K562 (cell line): ENCODE data around the gene KRT34. TPM values are rescaled to one million over a fixed set of nuclear protein-coding genes. Genes with fewer than 3 reads are reported as not detected.

Source experiments
- ATAC-seq: fragments of 200-7000 bp; cut with Tn5 transposase; 3 replicates; pipeline ENCODE4 v1.9.1; 2020; ENCODE audit warnings: moderate library complexity
- BruUV-seq: library from RNA; stranded (reverse); fragments of 400-500 nt; replicated peaks from 2 replicates; lab custom pipeline; 2021; lab: Mats Ljungman, UMichigan
- CTCF ChIA-PET: fragments of 300-600 bp; formaldehyde crosslinking; extraction: SDS; loops from one replicate; lab custom pipeline; 2021; ENCODE audit warnings: low intra/inter-chr PET ratio; lab: Yijun Ruan, JAX
- POLR2A ChIA-PET: fragments of 300-600, 350-650 bp; sonication (Branson Sonifier 250); formaldehyde crosslinking; extraction: SDS; loops from one replicate; lab custom pipeline; 2021; ENCODE audit warnings: antibody characterized with exemption, inconsistent platforms; lab: Yijun Ruan, JAX
- DNase-seq, 4 experiments: peaks; one replicate each; pipeline versions ENCODE4 v3.0.0 to v3.0.0-alpha.2; 2011 to 2018; ENCODE audit warnings: low spot score in 3 of 4, mixed read lengths in 3 of 4; ENCODE audit errors: extremely low read depth in 1 of 4
- FAIRE-seq: peaks from 2 replicates; lab custom pipeline; 2011; peaks lifted over from hg19 to GRCh38; lab: Jason Lieb, UNC
- H2AFZ ChIP-seq: 2 replicates; pipeline ENCODE4 v1.6.0; 2011; ENCODE audit warnings: low read depth, low read length, control low read depth, inconsistent platforms
- H3K27ac ChIP-seq: fragments of 200-600 bp; 3 replicates; pipeline ENCODE4 v1.8.0; 2011; ENCODE audit warnings: low read depth, mild to moderate bottlenecking, control low read depth, inconsistent platforms, low read length, moderate library complexity, mixed read lengths; ENCODE audit errors: extremely low read depth
- H3K27me3 ChIP-seq, 2 experiments: fragments of 300-600 bp in 1 of 2; 2 replicates in 1 of 2; 3 replicates in 1 of 2; pipeline versions ENCODE4 v1.6.0 to v1.8.0; 2011; ENCODE audit warnings: inconsistent platforms in 2 of 2, low read length in 2 of 2, mild to moderate bottlenecking in 1 of 2, mixed read lengths in 1 of 2, moderate library complexity in 1 of 2; ENCODE audit not compliant: control insufficient read depth in 2 of 2, insufficient read depth in 2 of 2
- H3K36me3 ChIP-seq: fragments of 300-600 bp; 3 replicates; pipeline ENCODE4 v1.8.0; 2011; ENCODE audit warnings: mild to moderate bottlenecking, low read length, inconsistent platforms; ENCODE audit not compliant: control insufficient read depth, insufficient read depth
- H3K4me1 ChIP-seq, 2 experiments: fragments of 200-600 bp in 1 of 2; replicated peaks in 1 of 2; 2 replicates in 1 of 2; 3 replicates in 1 of 2; pipeline versions ENCODE4 v1.5.1 to v1.8.0; 2011; ENCODE audit warnings: inconsistent platforms in 2 of 2, low read length in 2 of 2, mild to moderate bottlenecking in 1 of 2, mixed read lengths in 1 of 2, moderate library complexity in 1 of 2; ENCODE audit not compliant: control insufficient read depth in 2 of 2, insufficient read depth in 2 of 2
- H3K4me2 ChIP-seq: 2 replicates; pipeline ENCODE4 v1.6.1; 2011; ENCODE audit warnings: low read length, control low read depth, inconsistent platforms, mixed read lengths; ENCODE audit not compliant: insufficient read depth
- H3K4me3 ChIP-seq: fragments of 200-600 bp; sonication (generic), shearing (Covaris generic); 2 replicates; pipeline ENCODE4 v1.5.1; 2016; ENCODE audit warnings: control low read depth, inconsistent platforms
- H3K79me2 ChIP-seq: fragments of 200-600 bp; 3 replicates; pipeline ENCODE4 v1.8.0; 2011; ENCODE audit warnings: low read length, inconsistent platforms; ENCODE audit not compliant: control insufficient read depth, insufficient read depth
- H3K9ac ChIP-seq, 2 experiments: 2 replicates each; pipeline versions ENCODE4 v1.6.0 to v1.6.1; 2011; ENCODE audit warnings: low read depth in 2 of 2, low read length in 2 of 2, control low read depth in 1 of 2, inconsistent platforms in 1 of 2, mild to moderate bottlenecking in 1 of 2, mixed read lengths in 1 of 2; ENCODE audit not compliant: insufficient read depth in 1 of 2
- H3K9me1 ChIP-seq: one replicate; pipeline ENCODE4 v1.6.0; 2011; ENCODE audit warnings: inconsistent platforms, mild to moderate bottlenecking, low read length, moderate library complexity; ENCODE audit not compliant: control insufficient read depth, insufficient read depth
- H3K9me3 ChIP-seq: replicated peaks from 2 replicates; pipeline ENCODE4 v1.5.1; 2011; ENCODE audit warnings: low read depth, low read length, inconsistent platforms; ENCODE audit not compliant: control insufficient read depth, insufficient read depth
- H4K20me1 ChIP-seq: replicated peaks from 2 replicates; pipeline ENCODE4 v1.6.1; 2011; ENCODE audit warnings: low read length, inconsistent platforms, mixed read lengths; ENCODE audit not compliant: control insufficient read depth, insufficient read depth
- CEBPB ChIP-seq: fragments of 450-650 bp; IDR thresholded peaks from 2 replicates; pipeline ENCODE4 v1.6.1; 2016; ENCODE audit warnings: missing genetic modification characterization, missing compliant biosample characterization
- CEBPG ChIP-seq, 3 experiments: fragments of 200-800 bp in 1 of 3; sonication (Bioruptor generic) in 1 of 3; sonication (generic) in 1 of 3; formaldehyde crosslinking in 1 of 3; IDR thresholded peaks in 2 of 3; conservative IDR thresholded peaks in 1 of 3; 2 replicates each; pipeline versions ENCODE4 v1.6.1 to v1.8.0; 2016 to 2022; ENCODE audit warnings: missing compliant biosample characterization in 2 of 3, missing genetic modification characterization in 2 of 3, mild to moderate bottlenecking in 1 of 3, missing genetic modification reagents in 1 of 3
- JUN ChIP-seq, 2 experiments: sonication (generic) in 1 of 2; formaldehyde crosslinking in 1 of 2; IDR thresholded peaks; 2 replicates each; pipeline versions ENCODE4 v1.6.1 to v1.8.0; 2012 to 2022; ENCODE audit warnings: borderline replicate concordance in 2 of 2, mild to moderate bottlenecking in 2 of 2, improper control_type of control experiment in 1 of 2, low read depth in 1 of 2, low read length in 1 of 2, missing genetic modification reagents in 1 of 2
- ZNF408 ChIP-seq: fragments of 250-450 bp; sonication (Bioruptor Pico); IDR thresholded peaks from 2 replicates; pipeline ENCODE4 v1.4.0; 2020; ENCODE audit warnings: low read depth, mild to moderate bottlenecking, moderate library complexity
- WGBS: fragments of 100-300 bp; shearing (Covaris generic); methylation state at CpG from one replicate; pipeline ENCODE4 v1.1.6; 2016; ENCODE audit warnings: low coverage, mixed read lengths; ENCODE audit not compliant: insufficient coverage; ENCODE audit errors: missing lambda C conversion rate; 5-methylcytosine and 5-hydroxymethylcytosine counted together
- in situ Hi-C: fragments of 300-500 bp; cut with MboI; formaldehyde crosslinking; loops from 4 replicates; pipeline ENCODE4 v1.15.0; 2018; ENCODE audit warnings: inconsistent platforms, mixed read lengths
- intact Hi-C: fragments of 100-400 bp; cut with micrococcal nuclease; formaldehyde crosslinking; loops from 2 replicates; pipeline ENCODE4 v1.14.2; 2022
- polyA plus RNA-seq, 8 experiments: library from polyadenylated mRNA; depleted of rRNA in 4 of 8; stranded (reverse) in 5 of 8; unstranded in 3 of 8; fragments of >200 nt; fragmentation: Nextera tagmentation in 2 of 8; fragmentation: Illumina TruSeq in 1 of 8; extraction: Ambion mirVana in 2 of 8; extraction: Trizol in 1 of 8; gene quantifications; 2 replicates each; pipeline versions ENCODE4 v1.2.1 to v1.2.3, GENCODE V29; 2011 to 2014; ENCODE audit warnings: inconsistent platforms in 1 of 8, missing spikeins in 1 of 8
- total RNA-seq, 7 experiments: library from RNA; depleted of rRNA in 6 of 7; stranded (reverse); fragments of >200 nt in 6 of 7; fragmentation: Illumina TruSeq in 2 of 7; extraction: Trizol in 2 of 7; gene quantifications; 2 replicates each; pipeline versions ENCODE4 v1.2.1 to v1.2.3, GENCODE V29; 2011 to 2021; ENCODE audit warnings: low replicate concordance in 1 of 7
- TF ChIP-seq, protein P1 (sequence below): fragments of 450-650 bp; IDR thresholded peaks from 2 replicates; pipeline ENCODE4 v1.6.1; 2016; ENCODE audit warnings: antibody characterized with exemption

KRT34 gene
- total and polyA plus RNA-seq, 9 of the 15 experiments (the other 6 are each of a cell fraction or from before 2014, with no cell fraction given) = not detected

DNA sequence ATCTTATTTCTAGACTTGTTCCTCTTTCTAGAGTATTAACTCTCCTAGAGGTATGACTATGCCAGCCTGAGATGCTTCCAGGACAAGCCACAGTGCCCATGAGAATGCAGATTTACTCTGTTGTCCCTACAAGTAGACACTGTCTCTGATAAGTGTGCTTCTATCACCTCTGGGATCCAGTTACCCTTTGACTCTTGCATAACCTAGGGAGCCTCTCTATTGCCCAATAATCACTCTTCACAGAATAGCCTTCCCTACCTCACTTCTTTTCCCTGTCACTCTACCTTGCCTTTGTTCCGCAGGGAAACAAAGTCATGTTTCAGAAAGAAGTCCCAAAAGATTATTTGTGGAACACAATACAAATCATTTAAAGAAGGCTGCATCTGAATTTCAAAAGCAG, 1.6 kb upstream of the KRT34 start:
- in situ Hi-C loops = no loop called here
- no peaks in the 10 kb centered on the region for H4K20me1 ChIP-seq
- DNase-seq (no peak), FAIRE-seq (no peak), ATAC-seq (no peak)
- ChIA-PET POLR2A (no interaction called here), CTCF (no interaction called here)
- no peak overlapping the region for H3K4me3 ChIP-seq
- TF ChIP-seq, protein P1, sequence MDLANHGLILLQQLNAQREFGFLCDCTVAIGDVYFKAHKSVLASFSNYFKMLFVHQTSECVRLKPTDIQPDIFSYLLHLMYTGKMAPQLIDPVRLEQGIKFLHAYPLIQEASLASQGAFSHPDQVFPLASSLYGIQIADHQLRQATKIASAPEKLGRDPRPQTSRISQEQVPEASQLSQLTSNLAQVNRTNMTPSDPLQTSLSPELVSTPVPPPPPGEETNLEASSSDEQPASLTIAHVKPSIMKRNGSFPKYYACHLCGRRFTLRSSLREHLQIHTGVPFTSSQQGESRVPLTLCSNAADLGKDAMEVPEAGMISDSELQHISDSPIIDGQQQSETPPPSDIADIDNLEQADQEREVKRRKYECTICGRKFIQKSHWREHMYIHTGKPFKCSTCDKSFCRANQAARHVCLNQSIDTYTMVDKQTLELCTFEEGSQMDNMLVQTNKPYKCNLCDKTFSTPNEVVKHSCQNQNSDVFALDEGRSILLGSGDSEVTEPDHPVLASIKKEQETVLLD = no peak
- TF ChIP-seq CEBPG (CRISPR knock-in tag; IDR thresholded peaks at IDR 0.05) = no peak
- peak; percentile 57 to 76; a peak in 3 of 4 replicates for TF ChIP-seq CEBPG (tag; conservative IDR thresholded peaks at IDR 0.05 in 1 of 2, IDR thresholded peaks at IDR 0.05 in 1 of 2)
- TF ChIP-seq ZNF408 = no peak
- TF ChIP-seq JUN (IDR thresholded peaks at IDR 0.05; ENCODE audit: borderline replicate concordance, low read depth, low read length) = no peak
- no peak for TF ChIP-seq JUN (CRISPR knock-in tag; IDR thresholded peaks at IDR 0.05; ENCODE audit: borderline replicate concordance)
- peak; percentile 79 for TF ChIP-seq CEBPB (tag)
- no peak overlapping the region for H3K9ac ChIP-seq
- no peak overlapping the region for H3K4me2 ChIP-seq
- intact Hi-C loops = no loop called here
- 12% methylated on average over 1 of the region's 1 CpG for WGBS
- no peaks in the 10 kb centered on the region for H3K36me3 ChIP-seq
- H3K9me3 ChIP-seq = no peaks in the 10 kb centered on the region
- no peak overlapping the region for H2AFZ ChIP-seq
- no peaks in the 10 kb centered on the region for H3K79me2 ChIP-seq
- no peaks in the 10 kb centered on the region for H3K4me1 ChIP-seq
- no peaks in the 10 kb centered on the region for H3K9me1 ChIP-seq
- peaks cover 5 to 35% of the 10 kb centered on the region in 2 experiments; a peak in 4 of 5 replicates for H3K27me3 ChIP-seq
- H3K27ac ChIP-seq = no peak overlapping the region
- no TSS peak for BruUV-seq
